Left colon (tissue), 2 donors: ENCODE data around the gene TAOK2. TPM values are rescaled to one million over a fixed set of nuclear protein-coding genes. Genes with fewer than 3 reads are reported as not detected.
A peak's percentile ranks its signal among the peaks of the same experiment; 100 is the strongest.

Experiments
- ATAC-seq: fragments of 200-7000 bp; cut with Tn5 transposase; one replicate; pipeline ENCODE4 v1.9.1; 2020; ENCODE audit warnings: mild to moderate bottlenecking, moderate library complexity
- DNase-seq, 2 donors: peaks; one replicate each; pipeline ENCODE4 v3.0.0-alpha.2; 2020
- intact Hi-C, 2 donors: fragments of 100-400 bp; cut with DNase I in 1 of 2; cut with micrococcal nuclease in 1 of 2; formaldehyde crosslinking; loops; one replicate each; pipeline versions ENCODE4 v1.11.2 to v1.14.0; 2022; cut with DNase I, micrococcal nuclease
- total RNA-seq, 2 donors: library from RNA; stranded (reverse); fragmentation: NEBNext Ultra II Directional; extraction: Animal tissue kit (Norgen Biotek cat#: 25700); gene quantifications; one replicate each; pipeline ENCODE4 v1.2.1, GENCODE V29; 2021
- donor health status: DM: no; HTN: no; CAD: no.
- donor health status: DM: yes; HTN: yes; CAD: no.

TAOK2 gene
- total RNA-seq, 2 donors from 2014 or later, result 44.5 TPM

DNA sequence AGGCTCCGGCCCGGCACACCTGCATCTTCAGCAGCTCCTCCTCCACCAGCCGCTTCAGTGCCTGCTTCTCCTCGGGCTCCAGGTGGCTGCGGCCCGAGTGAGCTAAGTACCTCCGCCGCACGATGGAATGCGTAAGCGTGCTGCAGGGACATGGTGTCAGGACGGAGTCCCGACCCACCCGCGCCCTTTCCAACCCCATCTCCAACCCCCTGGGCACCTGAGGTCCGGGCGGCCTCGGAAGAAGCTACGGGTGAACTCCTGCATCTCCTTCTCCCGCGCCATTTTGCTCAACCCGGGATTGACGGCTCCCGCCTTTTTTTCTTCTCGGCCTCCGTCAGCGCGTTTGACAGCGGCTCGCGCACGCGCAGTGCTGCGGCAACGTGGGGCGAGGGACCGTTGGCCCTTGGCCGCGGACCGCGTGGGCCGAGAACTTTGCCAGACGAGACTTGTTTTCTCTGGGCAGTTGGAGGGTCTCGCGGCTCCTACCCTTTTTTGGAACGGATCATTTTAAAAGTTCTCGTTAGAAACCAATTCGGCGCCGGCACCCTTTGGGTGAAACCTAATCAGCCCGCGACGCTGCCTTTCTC, 21.7 kb downstream of the TAOK2 start, which contains the start of gene HIRIP3:
HIRIP3 (minus strand) TSS at position 294 of the 587 bp plus-strand sequence; CDS start at position 282, 12 bp downstream.
- intact Hi-C loops, result no loop called here
- peak; percentile 84 to 90 for DNase-seq
- peak; percentile 74 for ATAC-seq

DNA sequence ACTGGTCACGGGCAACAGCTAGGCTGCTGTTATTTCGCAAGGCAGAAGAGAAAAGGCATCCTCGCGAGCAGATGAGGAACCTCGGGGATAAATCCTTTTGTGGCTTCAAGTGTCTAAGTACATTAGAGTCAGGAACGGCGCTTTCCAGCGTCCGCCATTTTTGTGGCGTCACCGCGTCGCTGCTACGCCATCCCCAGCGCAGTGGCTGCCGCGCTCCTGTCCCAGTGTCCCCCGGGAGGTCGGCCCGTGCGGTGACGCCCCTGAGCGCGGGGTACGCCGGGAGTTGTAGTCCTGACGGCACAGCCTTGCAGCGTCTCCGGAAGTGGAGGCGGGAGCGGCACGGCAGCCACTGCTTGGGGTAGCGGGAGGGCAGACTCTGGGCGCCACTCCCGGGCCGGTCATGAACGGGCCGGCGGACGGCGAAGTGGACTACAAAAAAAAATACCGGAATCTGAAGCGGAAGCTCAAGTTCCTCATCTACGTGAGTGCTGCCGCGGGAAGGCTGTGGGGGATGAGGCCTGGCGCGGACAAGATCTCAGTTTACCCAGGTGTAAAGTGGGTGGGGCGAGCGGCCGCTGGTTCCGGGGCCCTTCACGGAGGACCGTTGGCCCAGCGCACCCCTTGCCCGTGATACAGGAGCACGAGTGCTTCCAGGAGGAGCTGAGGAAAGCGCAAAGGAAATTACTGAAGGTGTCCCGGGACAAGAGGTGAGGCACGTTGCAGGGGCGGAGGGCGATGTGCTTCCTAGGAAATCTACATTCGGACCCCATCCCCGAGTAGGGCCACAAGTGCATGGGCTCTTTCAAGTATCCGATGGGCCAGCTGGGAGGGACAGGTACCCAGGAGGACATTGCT, 22.5 kb downstream of the TAOK2 start, which contains the start of gene INO80E:
INO80E (plus strand) TSS at position 331 of the 855 bp plus-strand sequence; CDS start at position 401, 70 bp downstream.
- intact Hi-C loops, result no loop called here
- ATAC-seq (peak; percentile 95), DNase-seq (peak; percentile 98 to 99)

DNA sequence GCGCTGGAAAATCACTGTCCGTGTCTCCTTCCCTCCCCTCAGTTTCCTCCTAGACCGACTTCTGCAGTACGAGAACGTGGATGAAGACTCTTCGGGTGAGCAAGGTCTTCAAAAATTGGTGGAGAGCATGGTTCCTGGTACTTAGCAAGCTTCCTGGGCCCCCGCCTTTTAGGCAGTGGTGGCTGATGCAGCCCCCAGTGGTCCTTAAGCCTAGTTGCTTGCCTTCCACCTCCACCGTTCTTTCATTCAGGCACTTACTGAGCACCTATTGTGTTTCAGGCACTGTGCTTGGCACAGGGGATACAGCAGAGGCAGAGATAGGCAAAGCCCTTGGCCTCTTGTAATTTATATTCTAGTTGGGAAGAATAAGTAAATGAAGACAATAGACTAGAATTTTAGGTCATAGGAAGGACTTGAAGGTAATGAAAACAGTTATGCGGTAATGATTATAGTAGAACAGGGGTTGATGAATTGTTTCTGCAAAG, 23.1 kb downstream of the TAOK2 start:
- DNase-seq, result no peak
- no peak for ATAC-seq
- intact Hi-C loops, result no loop called here

- intact Hi-C loops, result loop anchor here in 1 of 2 donors (10.0 kb wide), 1 partner anchor 75 kb away; the partner anchor contains the start of gene KCTD13
- no peak for ATAC-seq
- no peak for DNase-seq
Observed at GRCh38 chr16:29999605-30000004, 25.9 kb downstream of the TAOK2 start.

- DNase-seq (no peak), ATAC-seq (no peak)
- intact Hi-C loops, result loop anchor here in 1 of 2 donors (10.0 kb wide), 1 partner anchor 76 kb away; the partner anchor contains the start of gene KCTD13
Observed at GRCh38 chr16:30000735-30001631, 27.3 kb downstream of the TAOK2 start.

GRCh38 chr16:30002614-30003346, 29.1 kb downstream of the TAOK2 start:
- ATAC-seq (no peak), DNase-seq (no peak)
- intact Hi-C loops, result loop anchor here in 1 of 2 donors (10.0 kb wide), 1 partner anchor 78 kb away; the partner anchor contains the start of gene KCTD13

DNA sequence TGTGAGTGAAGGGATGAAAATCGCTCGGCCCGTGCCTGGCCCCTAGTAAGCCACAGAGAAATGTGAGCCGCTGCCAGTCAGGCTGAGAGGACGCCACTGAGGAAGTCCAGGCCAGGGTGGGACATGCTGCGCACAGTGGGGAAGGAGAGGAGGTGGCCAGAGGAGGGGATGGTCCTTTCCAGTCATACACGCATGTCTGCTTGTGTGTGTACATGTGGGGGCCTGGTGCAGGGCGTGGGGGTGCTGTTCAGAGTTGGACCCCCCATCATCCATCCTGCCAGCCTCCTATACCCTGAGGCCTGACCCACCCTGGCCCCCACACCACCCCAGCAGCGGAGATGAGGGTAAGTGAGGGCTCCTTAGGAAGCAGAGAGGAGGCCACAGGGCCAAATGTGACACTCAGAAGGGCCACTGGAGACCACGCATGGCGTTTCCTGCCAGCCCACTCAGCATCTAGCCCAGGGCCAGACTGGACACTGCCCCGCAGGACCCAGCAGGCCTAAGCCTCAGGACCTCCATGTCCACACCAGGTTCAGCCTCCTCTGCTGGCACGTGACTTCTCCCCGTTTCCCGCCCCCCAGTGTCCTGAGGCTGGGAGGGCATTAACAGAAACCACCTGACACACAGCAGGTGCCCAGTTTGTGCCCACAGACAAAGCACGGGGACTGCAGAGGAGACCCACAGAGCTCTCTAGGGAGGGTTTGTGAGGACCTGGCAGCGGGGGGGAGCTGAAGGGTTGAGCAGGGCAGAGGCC, 30.2 kb downstream of the TAOK2 start:
- ATAC-seq (no peak), DNase-seq (no peak)
- intact Hi-C loops, result loop anchor here in 1 of 2 donors (10.0 kb wide), 1 partner anchor 79 kb away; the partner anchor contains the start of gene KCTD13

GRCh38 chr16:30004424-30004776, 30.7 kb downstream of the TAOK2 start:
- DNase-seq (no peak), ATAC-seq (peak; percentile 30)
- intact Hi-C loops, result loop anchor here in 1 of 2 donors (10.0 kb wide), 1 partner anchor 80 kb away; the partner anchor contains the start of gene KCTD13

- no peak for DNase-seq
- intact Hi-C loops, result loop anchor here in 1 of 2 donors (10.0 kb wide), 1 partner anchor 80 kb away; the partner anchor contains the start of gene KCTD13
- peak; percentile 42 for ATAC-seq
Observed at GRCh38 chr16:30004811-30005242, 31.2 kb downstream of the TAOK2 start.

DNA sequence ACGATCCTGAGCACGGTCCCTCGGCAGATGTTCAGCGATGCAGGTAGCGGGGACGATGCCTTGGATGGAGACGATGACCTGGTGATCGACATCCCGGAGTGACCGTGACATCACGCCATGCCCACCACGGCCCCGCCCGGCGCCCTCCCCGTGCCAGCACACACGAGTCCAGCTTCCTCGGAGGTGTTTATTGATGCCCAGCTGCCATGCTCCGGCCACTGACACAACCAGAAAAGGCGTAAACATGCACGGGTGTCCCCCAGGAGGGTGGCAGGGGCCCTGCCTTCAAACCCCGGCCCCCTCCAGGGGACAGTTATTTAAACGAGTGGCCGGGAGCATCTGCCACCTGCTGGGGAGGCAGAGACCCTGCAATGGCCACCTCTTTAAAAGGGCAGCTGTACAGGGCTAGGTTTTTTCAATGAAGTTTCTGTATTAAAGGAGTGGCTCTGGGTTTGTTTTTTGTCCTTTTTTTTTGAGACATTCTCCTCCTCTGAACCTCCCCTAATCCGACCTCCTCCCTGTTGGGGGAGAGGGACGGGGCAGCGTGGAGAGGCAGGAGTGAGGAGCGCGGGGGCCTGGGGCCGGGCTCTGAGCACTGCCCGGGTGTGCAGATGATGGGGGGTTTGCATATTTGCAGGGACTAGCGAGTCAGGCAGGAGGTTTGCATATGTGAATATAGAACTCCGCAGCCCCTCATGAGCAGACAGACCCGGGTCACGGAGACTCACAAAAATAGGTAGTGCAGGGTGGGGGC, 31.9 kb downstream of the TAOK2 start:
- intact Hi-C loops, result loop anchor here in 1 of 2 donors (10.0 kb wide), 1 partner anchor 81 kb away; the partner anchor contains the start of gene KCTD13
- ATAC-seq, result peak; percentile 70
- no peak for DNase-seq

GRCh38 chr16:30006095-30006473, 32.4 kb downstream of the TAOK2 start:
- ATAC-seq (peak; percentile 5), DNase-seq (no peak)
- intact Hi-C loops, result loop anchor here in 1 of 2 donors (10.0 kb wide), 1 partner anchor 81 kb away; the partner anchor contains the start of gene KCTD13

DNA sequence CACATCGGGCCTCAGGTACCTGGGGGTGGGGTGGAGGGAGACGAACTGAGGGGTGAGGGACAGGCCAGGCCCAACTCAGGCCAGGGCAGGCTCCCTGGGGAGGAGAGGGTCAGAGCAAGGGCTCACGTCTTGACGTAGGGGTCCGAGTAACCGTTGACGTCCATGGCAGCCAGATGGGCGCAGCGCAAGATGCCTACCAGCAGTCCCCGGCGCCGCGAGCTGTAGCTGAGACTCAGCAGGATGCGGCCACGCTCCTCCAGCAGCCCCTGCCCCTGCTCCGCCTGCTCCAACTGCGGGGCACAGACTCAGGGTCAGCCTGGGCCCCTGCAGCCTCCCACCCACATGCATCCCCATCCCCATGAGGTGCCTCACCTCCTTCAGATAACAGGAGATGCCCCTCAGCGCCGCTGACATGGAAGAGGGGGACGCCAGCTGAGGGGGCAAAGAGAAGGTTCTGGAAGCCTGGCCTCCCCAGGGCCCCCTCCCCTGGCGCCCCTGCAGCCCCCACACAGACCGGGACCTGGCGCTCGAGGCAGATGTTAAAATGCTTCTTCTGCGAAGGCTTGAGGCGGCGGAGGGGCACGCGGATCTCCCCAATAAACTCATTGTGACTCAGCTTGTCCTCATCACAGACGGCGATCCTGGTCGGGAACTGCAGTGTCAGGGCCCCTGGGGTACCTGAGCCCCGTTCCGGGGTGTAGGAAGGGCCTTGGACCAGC, 33.1 kb downstream of the TAOK2 start:
- ATAC-seq (no peak), DNase-seq (no peak)
- intact Hi-C loops, result loop anchor here in 1 of 2 donors (10.0 kb wide), 1 partner anchor 82 kb away; the partner anchor contains the start of gene KCTD13

- DNase-seq, result no peak
- intact Hi-C loops, result loop anchor here in 1 of 2 donors (10.0 kb wide), 1 partner anchor 83 kb away; the partner anchor contains the start of gene KCTD13
- no peak for ATAC-seq
Observed at GRCh38 chr16:30007378-30007895, 33.8 kb downstream of the TAOK2 start.

DNA sequence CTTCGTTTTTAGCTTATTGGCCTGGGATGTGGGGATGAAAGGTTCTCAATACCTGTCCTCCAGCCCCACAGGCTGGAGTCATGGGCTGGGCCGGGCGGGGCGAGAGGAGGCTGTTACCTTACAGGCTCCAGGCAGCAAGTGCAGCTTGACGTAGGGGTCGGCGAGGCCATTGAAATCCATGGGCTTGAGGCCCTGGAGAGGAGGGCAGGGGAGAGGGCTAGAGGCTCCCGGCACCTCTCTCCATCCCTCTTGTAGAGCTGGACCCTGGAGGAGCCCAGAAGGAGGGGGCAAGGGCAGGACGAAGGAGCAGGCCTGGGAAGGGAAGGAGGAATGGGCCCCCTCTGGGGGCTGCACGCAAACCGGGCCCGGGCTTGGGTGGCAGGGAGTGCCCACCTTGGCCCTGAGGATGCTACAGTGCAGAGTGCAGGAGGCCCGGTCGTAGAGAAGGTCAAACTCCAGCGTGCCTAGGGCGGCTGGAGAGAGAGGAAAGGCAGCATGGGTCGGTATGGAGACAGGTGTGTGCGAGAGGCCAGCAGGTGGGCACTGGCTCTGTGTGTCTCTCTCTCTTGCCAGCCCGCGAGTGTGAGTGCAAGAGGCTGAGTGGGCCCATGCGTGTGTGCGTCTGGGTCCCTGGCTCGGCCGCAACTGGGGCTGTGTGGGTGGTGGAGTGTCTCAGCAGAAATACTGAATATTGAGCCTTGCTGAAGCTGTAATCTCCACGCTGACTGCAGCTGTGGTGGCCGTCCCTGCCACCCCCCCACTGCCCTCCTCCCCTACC, 35.6 kb downstream of the TAOK2 start:
- DNase-seq (no peak), ATAC-seq (no peak)
- intact Hi-C loops, result loop anchor here in 1 of 2 donors (10.0 kb wide), 1 partner anchor 84 kb away; the partner anchor contains the start of gene KCTD13
